HepG2 (cell line): ENCODE data around the gene LYPLA2. TPM values are rescaled to one million over a fixed set of nuclear protein-coding genes. Genes with fewer than 3 reads are reported as not detected.

Experiments
- AKAP8 ChIP-seq: sonication (generic); formaldehyde crosslinking; IDR thresholded peaks from 2 replicates; pipeline ENCODE4 v1.5.1; 2020; ENCODE audit warnings: mild to moderate bottlenecking, missing genetic modification reagents
- BCL6 ChIP-seq: IDR thresholded peaks from 2 replicates; pipeline ENCODE4 v1.6.1; 2016; ENCODE audit warnings: missing genetic modification reagents, missing compliant biosample characterization
- DNMT1 ChIP-seq: sonication (generic); formaldehyde crosslinking; IDR thresholded peaks from 2 replicates; pipeline ENCODE4 v1.5.1; 2020; ENCODE audit warnings: mild to moderate bottlenecking, missing genetic modification reagents
- NR2F2 ChIP-seq: IDR thresholded peaks from 2 replicates; pipeline ENCODE4 v1.6.1; 2012; ENCODE audit warnings: low read depth, inconsistent platforms, borderline replicate concordance
- ONECUT2 ChIP-seq: sonication (generic); formaldehyde crosslinking; IDR thresholded peaks from 2 replicates; pipeline ENCODE4 v1.4.0; 2020; ENCODE audit warnings: missing genetic modification reagents
- PHB2 ChIP-seq: fragments of 450-650 bp; IDR thresholded peaks from 2 replicates; pipeline ENCODE4 v1.6.1; 2018; ENCODE audit not compliant: partially characterized antibody
- PRMT3 ChIP-seq: sonication (generic); formaldehyde crosslinking; IDR thresholded peaks from 2 replicates; pipeline ENCODE4 v1.8.1; 2022; ENCODE audit warnings: low read depth, mild to moderate bottlenecking, moderate library complexity, missing genetic modification reagents, borderline replicate concordance
- SOX6 ChIP-seq, 2 experiments: fragments of 450-650 bp in 1 of 2; sonication (generic) in 1 of 2; formaldehyde crosslinking in 1 of 2; IDR thresholded peaks; 2 replicates each; pipeline versions ENCODE4 v1.4.0 to v1.6.1; 2017 to 2020; ENCODE audit warnings: antibody characterized with exemption in 1 of 2, mild to moderate bottlenecking in 1 of 2, missing genetic modification reagents in 1 of 2
- SP140L ChIP-seq: sonication (generic); formaldehyde crosslinking; IDR thresholded peaks from 2 replicates; pipeline ENCODE4 v1.4.0; 2020; ENCODE audit warnings: missing genetic modification reagents, borderline replicate concordance
- SP4 ChIP-seq: sonication (generic); formaldehyde crosslinking; IDR thresholded peaks from 2 replicates; pipeline ENCODE4 v1.8.1; 2023; ENCODE audit warnings: mild to moderate bottlenecking, missing genetic modification reagents
- THRA ChIP-seq: sonication (generic); formaldehyde crosslinking; IDR thresholded peaks from 2 replicates; pipeline ENCODE4 v1.4.0; 2020; ENCODE audit warnings: missing genetic modification reagents, borderline replicate concordance
- ZBTB26 ChIP-seq: IDR thresholded peaks from 2 replicates; pipeline ENCODE4 v1.6.1; 2016; ENCODE audit warnings: missing compliant biosample characterization, missing genetic modification reagents, borderline replicate concordance
- ZNF235 ChIP-seq: sonication (generic); formaldehyde crosslinking; IDR thresholded peaks from 2 replicates; pipeline ENCODE4 v1.8.1; 2023; ENCODE audit warnings: mild to moderate bottlenecking, missing genetic modification reagents, borderline replicate concordance
- ZNF3 ChIP-seq: IDR thresholded peaks from 2 replicates; pipeline ENCODE4 v1.7.0; 2017; ENCODE audit warnings: inconsistent platforms
- polyA plus RNA-seq, 8 experiments: library from polyadenylated mRNA; depleted of rRNA in 3 of 8; stranded (reverse) in 7 of 8; unstranded in 1 of 8; fragments of >200 nt; fragmentation: Illumina TruSeq in 4 of 8; extraction: Trizol in 4 of 8; gene quantifications; 2 replicates each; pipeline versions ENCODE4 v1.2.1 to v1.2.3, GENCODE V29; 2011 to 2016; ENCODE audit warnings: low read depth in 4 of 8, missing spikeins in 1 of 8, mixed read lengths in 1 of 8; ENCODE audit not compliant: insufficient read depth in 1 of 8
- total RNA-seq, 5 experiments: library from RNA; depleted of rRNA; stranded (reverse); fragments of >200 nt; fragmentation: Illumina TruSeq; extraction: Trizol; gene quantifications; 2 replicates each; pipeline ENCODE4 v1.2.3, GENCODE V29; 2016; ENCODE audit warnings: low read depth in 1 of 5
- TF ChIP-seq, protein P1 (sequence below): IDR thresholded peaks from 2 replicates; pipeline ENCODE4 v1.6.1; 2016; ENCODE audit warnings: low read depth, missing genetic modification reagents, missing compliant biosample characterization
- TF ChIP-seq, protein P2 (sequence below): sonication (generic); formaldehyde crosslinking; IDR thresholded peaks from 2 replicates; pipeline ENCODE4 v1.8.0; 2022; ENCODE audit warnings: mild to moderate bottlenecking, missing genetic modification reagents
- TF ChIP-seq, protein P3 (sequence below): sonication (generic); formaldehyde crosslinking; IDR thresholded peaks from 2 replicates; pipeline ENCODE4 v1.5.1; 2020; ENCODE audit warnings: missing genetic modification reagents, mild to moderate bottlenecking, borderline replicate concordance

LYPLA2 gene
- total and polyA plus RNA-seq, 2 of the 13 experiments (the other 11 are each of a cell fraction or from before 2014, with no cell fraction given) = 72.1 to 73.2 TPM

- TF ChIP-seq, protein P1, sequence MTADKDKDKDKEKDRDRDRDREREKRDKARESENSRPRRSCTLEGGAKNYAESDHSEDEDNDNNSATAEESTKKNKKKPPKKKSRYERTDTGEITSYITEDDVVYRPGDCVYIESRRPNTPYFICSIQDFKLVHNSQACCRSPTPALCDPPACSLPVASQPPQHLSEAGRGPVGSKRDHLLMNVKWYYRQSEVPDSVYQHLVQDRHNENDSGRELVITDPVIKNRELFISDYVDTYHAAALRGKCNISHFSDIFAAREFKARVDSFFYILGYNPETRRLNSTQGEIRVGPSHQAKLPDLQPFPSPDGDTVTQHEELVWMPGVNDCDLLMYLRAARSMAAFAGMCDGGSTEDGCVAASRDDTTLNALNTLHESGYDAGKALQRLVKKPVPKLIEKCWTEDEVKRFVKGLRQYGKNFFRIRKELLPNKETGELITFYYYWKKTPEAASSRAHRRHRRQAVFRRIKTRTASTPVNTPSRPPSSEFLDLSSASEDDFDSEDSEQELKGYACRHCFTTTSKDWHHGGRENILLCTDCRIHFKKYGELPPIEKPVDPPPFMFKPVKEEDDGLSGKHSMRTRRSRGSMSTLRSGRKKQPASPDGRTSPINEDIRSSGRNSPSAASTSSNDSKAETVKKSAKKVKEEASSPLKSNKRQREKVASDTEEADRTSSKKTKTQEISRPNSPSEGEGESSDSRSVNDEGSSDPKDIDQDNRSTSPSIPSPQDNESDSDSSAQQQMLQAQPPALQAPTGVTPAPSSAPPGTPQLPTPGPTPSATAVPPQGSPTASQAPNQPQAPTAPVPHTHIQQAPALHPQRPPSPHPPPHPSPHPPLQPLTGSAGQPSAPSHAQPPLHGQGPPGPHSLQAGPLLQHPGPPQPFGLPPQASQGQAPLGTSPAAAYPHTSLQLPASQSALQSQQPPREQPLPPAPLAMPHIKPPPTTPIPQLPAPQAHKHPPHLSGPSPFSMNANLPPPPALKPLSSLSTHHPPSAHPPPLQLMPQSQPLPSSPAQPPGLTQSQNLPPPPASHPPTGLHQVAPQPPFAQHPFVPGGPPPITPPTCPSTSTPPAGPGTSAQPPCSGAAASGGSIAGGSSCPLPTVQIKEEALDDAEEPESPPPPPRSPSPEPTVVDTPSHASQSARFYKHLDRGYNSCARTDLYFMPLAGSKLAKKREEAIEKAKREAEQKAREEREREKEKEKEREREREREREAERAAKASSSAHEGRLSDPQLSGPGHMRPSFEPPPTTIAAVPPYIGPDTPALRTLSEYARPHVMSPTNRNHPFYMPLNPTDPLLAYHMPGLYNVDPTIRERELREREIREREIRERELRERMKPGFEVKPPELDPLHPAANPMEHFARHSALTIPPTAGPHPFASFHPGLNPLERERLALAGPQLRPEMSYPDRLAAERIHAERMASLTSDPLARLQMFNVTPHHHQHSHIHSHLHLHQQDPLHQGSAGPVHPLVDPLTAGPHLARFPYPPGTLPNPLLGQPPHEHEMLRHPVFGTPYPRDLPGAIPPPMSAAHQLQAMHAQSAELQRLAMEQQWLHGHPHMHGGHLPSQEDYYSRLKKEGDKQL = no peak
- TF ChIP-seq SP4 (CRISPR knock-in tag) (no peak), BCL6 (CRISPR knock-in tag) (no peak), DNMT1 (CRISPR knock-in tag) (no peak), SP140L (CRISPR knock-in tag) (no peak), ZNF235 (CRISPR knock-in tag) (no peak), ZBTB26 (no peak), SOX6 (IDR thresholded peaks at IDR 0.05) (no peak), SOX6 (CRISPR knock-in tag; IDR thresholded peaks at IDR 0.05) (no peak; the same call in 1 of the 2 replicates), PRMT3 (CRISPR knock-in tag) (no peak), THRA (CRISPR knock-in tag) (no peak), NR2F2 (no peak), ZNF3 (CRISPR knock-in tag) (peak; percentile 32; the same call in 1 of the 2 replicates), PHB2 (no peak), ONECUT2 (CRISPR knock-in tag) (no peak), AKAP8 (no peak; the same call in none of the 2 replicates)
- TF ChIP-seq, protein P2, sequence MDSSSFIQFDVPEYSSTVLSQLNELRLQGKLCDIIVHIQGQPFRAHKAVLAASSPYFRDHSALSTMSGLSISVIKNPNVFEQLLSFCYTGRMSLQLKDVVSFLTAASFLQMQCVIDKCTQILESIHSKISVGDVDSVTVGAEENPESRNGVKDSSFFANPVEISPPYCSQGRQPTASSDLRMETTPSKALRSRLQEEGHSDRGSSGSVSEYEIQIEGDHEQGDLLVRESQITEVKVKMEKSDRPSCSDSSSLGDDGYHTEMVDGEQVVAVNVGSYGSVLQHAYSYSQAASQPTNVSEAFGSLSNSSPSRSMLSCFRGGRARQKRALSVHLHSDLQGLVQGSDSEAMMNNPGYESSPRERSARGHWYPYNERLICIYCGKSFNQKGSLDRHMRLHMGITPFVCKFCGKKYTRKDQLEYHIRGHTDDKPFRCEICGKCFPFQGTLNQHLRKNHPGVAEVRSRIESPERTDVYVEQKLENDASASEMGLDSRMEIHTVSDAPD (CRISPR knock-in tag) = no peak
- TF ChIP-seq, protein P3, sequence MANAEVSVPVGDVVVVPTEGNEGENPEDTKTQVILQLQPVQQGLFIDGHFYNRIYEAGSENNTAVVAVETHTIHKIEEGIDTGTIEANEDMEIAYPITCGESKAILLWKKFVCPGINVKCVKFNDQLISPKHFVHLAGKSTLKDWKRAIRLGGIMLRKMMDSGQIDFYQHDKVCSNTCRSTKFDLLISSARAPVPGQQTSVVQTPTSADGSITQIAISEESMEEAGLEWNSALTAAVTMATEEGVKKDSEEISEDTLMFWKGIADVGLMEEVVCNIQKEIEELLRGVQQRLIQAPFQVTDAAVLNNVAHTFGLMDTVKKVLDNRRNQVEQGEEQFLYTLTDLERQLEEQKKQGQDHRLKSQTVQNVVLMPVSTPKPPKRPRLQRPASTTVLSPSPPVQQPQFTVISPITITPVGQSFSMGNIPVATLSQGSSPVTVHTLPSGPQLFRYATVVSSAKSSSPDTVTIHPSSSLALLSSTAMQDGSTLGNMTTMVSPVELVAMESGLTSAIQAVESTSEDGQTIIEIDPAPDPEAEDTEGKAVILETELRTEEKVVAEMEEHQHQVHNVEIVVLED (CRISPR knock-in tag) = 0 out of 2 replicates have a peak, but pooled peaks have one; percentile 26
Observed at GRCh38 chr1:23799570-23800399, 8.8 kb downstream of the LYPLA2 start (continued).
